GM18951 (cell line): ENCODE data around the gene C20orf96.

Source experiments
- POLR2A ChIP-seq: IDR thresholded peaks from 4 replicates; pipeline ENCODE4 v1.6.1; 2011; ENCODE audit warnings: mild to moderate bottlenecking; ENCODE audit not compliant: insufficient read length, insufficient read depth; ENCODE audit errors: extremely low read depth
- in situ Hi-C: fragments of 300-500 bp; cut with MboI; formaldehyde crosslinking; loops from one replicate; pipeline ENCODE4 v1.12.0; 2022; ENCODE audit warnings: low sequenced_read_pairs, mixed read lengths, inconsistent platforms; ENCODE audit not compliant: unreplicated experiment

C20orf96 gene

DNA sequence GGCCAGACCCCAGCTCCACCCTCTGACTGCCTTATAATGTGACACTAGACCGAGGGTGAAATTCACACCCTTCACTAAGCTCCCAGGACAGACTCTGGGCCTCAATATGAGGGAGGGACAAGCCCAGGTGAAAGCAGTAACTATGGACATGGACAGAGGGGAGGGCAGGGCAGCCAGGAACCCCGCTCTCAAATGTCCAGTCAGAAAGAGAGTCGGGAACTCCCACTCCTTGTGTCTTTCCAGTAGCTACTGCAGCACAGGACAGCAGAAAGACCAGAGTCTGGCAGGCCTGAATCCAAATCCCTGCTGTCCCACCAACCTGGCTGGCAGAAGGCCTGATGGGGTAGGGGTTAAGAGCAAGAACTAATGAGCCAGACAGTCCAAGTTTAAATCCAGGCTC, 6.4 kb downstream of the C20orf96 start:
- in situ Hi-C loops: no loop called here
- no peak for TF ChIP-seq POLR2A

DNA sequence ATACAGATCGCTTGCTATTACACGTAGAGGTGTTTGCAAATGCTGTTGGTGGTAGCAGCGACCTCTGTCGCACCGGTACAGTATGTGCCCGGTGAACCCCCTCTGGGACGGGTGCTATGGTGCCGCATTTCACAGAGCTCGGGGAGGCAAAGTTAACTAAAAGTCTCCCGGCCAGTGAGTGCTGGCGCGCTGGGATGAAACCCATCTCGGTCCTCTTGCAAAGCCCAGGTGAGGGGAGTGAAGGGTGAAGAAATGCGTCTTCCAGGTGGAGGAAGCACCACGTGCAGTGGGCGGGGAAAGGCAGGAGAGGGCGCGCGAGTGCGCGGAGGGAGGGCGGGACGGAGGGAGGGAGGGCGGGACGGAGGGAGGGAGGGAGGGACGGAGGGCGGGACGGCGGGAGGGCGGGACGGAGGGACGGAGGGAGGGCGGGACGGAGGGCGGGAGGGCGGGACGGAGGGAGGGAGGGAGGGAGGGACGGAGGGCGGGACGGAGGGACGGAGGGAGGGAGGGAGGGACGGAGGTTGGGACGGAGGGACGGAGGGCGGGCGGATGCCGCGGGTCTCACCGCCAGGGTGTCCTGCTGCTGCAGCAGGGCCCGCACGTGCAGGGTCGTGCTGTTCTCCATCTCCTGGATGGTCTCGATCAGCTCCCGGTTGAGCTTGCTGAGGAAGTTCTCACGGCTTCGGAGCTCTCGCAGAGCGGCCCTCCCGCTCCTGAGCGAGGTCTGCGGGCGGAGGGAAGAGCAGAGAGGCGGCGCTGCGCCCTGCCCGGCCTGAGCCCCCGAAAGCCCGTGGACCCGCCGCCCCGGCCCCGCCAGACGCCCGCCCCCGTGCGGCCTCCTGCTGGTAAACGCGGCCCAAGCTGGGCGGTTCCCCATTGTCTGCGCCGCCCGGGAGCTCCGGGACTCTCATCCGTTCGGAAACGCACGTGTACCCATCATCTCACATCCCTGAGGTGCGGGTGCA, 11.7 kb downstream of the C20orf96 start:
- TF ChIP-seq POLR2A: no peak
- in situ Hi-C loops: no loop called here

DNA sequence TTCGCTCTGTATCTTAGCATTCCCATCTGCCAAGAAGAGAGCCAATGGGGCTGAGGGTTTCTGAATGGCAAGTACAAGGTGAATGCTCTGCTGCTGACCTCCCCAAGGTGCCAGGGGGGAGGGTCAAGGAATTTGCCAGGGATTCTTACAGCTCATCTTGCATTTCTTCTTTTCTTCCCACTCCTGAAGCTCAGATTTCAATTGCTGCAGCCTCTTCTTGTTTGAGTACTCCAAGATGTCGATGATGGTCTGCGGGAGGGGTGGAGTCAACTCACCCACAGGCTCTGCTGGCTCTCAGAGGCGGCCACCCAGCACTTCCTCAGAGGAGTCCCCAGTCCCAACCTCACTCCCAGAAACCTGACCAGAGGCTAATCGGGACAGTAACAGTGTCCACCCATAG, 12.4 kb downstream of the C20orf96 start:
- no peak for TF ChIP-seq POLR2A
- in situ Hi-C loops: no loop called here

DNA sequence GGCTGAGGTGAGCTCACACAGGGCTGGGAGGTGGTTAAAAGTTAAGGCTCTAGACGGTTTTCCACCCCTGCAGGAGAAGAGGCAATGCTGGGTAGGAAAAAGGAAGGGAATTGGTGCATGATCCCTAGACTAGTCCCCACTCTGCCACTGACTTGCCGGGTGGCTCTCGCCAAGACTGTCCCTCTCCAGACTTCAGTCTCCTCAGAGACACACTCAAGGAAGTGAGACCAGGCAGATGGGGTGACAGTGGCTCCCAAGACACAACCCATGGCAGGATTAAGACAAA, 13.1 kb downstream of the C20orf96 start:
- no peak for TF ChIP-seq POLR2A
- in situ Hi-C loops: no loop called here

DNA sequence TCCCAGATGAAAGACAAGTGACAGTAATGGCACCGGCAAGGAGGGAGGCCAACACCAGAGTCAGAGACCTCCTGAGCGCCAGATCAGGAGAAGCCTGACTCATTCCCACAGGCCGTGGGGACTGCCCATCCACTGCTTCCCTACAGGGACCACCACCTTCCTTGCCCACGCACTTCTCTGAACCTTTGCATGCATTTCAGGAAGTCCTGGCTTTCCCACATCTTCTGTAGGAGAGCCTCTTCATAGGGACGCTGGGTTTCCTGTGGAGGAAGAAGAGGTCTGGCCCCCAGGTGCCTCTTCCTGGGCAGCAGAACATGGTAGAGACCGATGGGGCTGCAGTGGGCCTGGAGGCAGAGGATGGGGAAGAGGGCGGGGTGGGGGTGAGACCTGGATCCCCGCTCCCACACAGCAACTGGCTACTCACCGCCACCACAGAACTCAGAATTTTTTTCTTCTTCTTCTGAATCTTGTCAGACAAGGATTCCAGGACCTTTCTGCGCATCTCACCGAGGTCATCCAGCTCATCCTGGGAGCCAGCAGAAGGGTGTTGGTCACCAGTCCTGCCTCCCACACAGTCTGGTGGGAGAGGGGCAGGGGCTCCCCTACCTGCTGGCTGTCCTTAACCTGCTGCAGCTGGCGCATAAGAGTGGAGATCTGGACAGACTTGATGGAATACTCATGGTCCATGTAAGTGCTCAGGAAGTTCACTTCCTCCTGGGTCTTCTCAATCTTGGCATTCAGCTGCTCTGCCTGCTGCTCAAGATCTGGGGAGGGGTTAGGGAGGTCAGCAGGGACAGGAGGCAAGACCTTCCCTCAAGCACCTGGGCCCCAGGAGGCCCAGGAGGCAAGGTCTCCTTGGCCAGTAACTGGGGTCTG, 13.7 kb downstream of the C20orf96 start:
- in situ Hi-C loops: no loop called here
- no peak for TF ChIP-seq POLR2A

DNA sequence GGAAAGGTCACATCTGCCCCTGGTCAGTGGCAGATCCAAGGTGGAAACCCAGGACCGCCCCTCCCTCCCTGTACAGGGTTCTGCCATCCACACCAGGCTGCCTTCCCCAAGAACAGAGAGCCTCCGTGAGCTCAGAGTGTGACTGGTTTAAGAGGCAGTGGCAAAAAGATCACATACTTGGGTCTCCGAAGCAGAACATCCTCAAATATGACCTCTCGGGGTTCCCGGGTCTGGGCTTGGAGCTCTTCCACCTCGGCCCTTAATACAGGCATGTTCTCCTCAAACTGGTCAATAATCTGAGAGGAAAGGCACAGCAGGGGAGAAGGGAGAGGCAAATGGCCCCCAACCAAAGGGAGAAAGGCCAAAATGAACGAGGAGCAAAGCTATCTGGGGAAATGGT, 14.8 kb downstream of the C20orf96 start:
- no peak for TF ChIP-seq POLR2A
- in situ Hi-C loops: no loop called here

DNA sequence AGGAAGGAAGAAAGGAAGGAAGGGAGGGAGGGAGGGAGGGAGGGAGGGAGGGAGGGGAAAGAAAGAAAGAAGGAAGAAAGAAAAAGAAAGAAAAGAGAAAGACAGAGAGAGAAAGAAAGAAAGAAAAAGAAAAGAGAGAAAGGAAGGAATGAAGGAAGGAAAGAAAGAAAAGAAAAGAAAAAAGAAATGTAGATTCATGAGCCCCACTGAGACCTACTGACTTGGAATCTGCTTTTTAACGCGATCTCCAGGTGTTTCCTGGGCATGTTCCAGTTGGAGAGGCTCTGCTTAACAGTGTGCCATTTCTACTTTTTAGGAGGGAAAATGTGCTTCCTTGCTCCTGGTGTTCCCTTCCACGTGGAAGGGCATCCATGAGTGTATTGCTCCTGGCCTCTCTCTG, 16.7 kb downstream of the C20orf96 start:
- TF ChIP-seq POLR2A: no peak
- in situ Hi-C loops: no loop called here

DNA sequence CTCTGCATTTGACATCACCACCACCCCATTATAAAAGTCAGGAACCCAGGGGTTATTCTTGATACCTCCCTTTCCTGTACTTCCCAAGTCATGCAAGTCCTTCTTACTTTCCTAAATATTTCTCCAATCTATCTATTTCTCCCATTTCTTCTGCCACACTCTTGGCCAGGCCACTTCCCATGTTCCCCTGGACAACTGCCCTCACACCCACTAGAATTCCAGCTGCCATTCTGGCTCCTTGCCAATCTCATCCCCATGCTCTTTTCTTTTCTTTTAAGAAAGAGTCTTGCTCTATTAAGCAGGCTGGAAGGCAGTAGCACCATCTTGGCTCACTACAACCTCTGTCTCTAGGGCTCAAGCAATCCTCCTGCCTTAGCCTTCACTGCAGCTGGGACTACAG, 17.8 kb downstream of the C20orf96 start:
- TF ChIP-seq POLR2A: no peak
- in situ Hi-C loops: no loop called here

DNA sequence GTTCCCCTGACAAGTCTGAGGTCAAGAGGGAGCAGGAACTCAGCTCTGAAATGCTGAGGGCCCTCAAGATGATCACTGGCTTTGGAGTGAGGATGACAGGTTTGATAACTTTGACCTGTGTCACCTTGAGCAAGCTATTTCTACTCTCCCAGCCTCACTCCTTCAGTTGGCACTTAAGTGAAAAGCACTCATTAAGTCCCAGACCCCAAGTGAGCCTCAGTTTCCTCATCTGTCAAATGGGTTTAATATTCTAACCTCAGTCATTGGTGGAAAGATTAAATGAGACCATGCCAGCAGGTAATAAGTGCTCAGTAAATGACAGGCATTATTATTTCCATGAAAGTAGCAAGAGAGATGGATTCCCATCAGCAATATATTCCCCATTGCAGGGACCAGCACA, 19.0 kb downstream of the C20orf96 start:
- no peak for TF ChIP-seq POLR2A
- in situ Hi-C loops: no loop called here

DNA sequence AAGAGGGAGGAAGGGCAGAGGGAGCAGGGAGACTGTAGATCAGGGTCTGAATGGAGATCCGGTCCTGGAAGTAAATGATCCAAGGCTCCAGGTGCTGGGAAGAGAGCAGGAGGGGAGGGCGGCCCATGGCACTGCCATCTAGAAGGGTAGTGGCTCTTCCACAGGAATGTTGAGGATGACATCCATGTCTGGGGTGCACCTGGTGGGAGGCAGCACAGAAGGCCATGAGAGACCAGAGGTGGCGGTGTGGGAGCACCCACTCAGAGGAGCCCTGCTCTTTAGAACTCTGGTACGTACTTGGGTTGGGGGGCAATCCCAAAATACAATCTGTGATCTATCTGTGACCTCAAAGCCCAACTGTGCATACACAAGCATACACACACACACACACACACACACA, 19.5 kb downstream of the C20orf96 start:
- no peak for TF ChIP-seq POLR2A
- in situ Hi-C loops: no loop called here

DNA sequence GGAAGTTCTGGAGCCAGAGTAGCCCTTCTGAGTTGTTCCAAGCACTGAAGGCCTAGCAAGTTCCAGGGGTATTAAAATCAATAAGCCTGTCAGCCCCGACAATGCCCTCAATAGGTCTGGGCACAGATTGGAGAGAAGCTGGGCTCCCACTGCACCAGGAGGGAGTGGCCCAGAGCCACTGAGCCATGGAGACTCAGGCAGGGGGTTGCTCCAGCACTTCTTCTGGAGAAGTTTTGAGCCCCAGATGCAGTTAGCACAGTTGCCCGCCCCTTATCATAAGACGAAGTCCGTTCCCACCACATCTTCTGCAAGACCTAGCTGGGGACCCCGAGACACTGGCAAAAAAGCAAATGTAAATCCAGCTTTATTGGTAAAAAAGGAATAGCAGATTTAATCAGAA, 20.0 kb downstream of the C20orf96 start:
- in situ Hi-C loops: no loop called here
- no peak for TF ChIP-seq POLR2A

DNA sequence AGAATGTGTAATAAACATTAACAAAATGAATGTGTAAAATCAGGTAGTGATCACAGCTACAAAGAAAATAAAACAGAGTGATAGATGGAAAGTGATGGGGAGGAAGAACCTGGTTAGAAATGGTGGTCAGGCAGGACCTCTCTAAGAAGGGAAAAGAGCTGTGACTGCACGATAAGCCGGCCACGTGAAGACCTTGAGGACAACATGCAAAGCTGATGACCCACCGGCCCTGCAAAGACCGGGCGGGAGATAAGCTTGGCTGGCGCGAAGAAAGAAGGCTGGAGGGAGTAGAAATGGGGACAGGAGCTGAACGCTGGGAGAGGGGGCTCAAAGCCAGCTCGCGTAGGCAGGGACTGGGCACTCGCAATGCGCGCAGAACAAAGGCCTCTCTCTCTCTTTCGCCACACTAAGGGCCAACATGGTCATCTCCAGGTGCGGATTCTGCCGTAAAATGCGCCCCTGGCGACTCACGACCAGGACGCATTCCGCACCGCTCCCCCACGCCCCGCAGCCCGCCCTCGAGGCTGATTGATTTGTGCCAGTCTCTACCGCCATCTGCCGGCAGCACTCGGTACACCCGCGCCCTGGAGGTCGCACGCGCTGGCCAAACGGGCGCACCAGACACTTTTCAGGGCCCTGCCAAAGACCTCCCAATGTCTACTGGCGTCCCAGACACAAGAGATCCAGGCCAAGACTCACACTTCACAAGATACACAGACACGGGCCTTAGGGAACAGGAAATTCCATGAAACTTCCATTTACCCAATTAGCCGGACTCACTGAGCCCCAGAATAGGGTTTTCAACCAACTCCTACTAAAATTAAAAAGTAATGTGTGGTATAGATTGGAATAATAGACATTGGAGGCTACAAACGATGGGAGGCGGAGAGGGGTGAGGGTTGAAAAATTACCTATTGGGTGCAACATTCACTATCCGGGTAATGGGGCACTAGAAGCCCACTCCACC, 23.7 kb downstream of the C20orf96 start:
- in situ Hi-C loops: no loop called here
- peak; percentile 42 for TF ChIP-seq POLR2A

DNA sequence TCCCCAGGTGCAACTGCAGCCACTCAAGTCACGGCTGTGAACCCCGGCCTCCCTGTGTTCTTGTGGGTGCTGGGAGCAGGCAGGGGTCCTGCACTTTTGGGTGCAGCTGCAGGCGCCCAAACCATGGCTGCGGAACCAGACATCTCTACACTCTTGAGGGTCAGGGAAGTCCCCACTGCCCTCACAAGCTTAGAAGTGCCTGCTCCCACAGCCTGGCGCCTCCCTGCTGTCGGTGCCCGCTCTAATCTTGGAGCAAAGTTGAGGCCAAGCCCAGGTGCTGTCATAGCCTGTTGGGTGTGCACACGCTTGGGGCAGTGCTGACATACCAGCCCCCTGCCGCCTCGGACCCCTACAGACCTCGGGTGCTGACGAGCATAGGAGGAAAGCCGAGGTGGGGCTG, 26.8 kb downstream of the C20orf96 start:
- in situ Hi-C loops: no loop called here
- no peak for TF ChIP-seq POLR2A
